ENCODE data around the gene SPEM1.

Gene SPEM1

DNA sequence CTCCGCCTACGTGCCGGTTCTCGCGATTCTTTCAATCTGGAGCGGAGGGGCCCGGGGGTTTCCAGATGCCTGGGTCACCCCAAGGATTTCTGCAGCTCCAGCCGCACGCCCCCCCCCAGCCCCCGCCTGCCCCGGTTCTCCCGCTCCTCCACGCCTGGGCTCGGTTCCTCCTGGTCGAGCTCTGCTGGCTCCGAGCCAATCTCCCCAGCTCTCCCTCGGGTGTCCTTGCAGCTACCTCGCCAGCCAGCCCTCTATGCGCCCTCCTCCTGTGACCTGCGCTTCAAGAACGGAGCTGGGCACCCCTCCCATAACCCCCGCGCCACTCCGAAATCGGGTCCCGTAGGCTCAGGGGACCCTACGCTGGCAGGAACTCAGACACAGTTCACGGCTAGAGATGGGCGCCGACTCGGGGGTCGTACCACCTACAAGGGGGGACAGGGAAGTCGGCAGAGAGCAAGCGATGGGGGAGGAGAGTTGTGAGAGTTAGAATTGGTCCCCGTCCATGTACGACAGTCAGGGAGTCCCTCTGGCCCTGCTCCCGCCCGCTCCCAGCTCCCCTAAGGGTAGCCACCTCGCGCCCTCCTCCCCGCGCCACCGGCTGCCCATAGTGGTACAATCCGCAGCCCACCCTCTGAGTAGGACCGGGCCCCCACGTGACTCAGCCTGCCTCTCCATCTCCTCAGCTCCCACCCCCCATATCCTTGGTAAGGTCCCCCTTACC is 20.1 kb downstream of the SPEM1 start:
- DNase-seq (ENCODE audit: low read depth in 3 of 3), result peak in 1 of 3 experiments; percentile 52

DNA sequence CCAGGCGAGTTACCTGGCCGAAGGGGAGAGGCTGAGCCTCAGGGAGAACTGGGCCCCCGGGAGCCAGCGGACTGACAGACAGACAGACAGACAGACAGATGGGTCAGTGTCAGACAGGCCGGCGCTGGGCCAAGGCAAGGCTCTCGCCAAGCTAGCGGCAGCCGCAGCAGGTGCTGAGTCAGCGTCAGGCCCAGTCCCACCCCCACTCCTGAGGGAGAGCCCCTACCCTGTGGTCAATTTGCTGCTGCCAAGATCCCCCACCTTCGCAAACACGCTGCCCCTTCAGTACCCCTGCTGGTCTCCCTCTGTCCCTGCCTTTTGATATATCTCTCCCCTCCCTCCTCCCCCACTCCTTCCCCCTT is 20.7 kb downstream of the SPEM1 start:
- DNase-seq (ENCODE audit: low read depth in 3 of 3), result no peak

DNA sequence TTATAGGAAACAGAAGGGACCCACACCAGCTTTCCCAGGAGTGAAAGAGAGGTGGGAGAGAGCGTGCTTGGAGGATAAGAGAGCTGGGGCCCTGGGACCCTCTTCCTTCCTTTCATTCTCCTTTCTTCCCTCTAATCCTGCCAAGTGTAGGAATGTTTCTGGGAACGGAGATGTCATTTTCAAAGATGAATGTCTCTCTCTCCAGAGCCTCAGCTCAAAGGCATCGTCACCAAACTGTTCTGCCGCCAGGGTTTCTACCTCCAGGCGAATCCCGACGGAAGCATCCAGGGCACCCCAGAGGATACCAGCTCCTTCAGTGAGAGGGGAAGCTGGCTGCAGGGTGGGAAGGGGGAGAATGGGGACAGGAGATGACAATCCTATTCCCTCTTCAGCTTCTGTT is 21.1 kb downstream of the SPEM1 start:
- DNase-seq (ENCODE audit: low read depth in 3 of 3), result no peak

DNA sequence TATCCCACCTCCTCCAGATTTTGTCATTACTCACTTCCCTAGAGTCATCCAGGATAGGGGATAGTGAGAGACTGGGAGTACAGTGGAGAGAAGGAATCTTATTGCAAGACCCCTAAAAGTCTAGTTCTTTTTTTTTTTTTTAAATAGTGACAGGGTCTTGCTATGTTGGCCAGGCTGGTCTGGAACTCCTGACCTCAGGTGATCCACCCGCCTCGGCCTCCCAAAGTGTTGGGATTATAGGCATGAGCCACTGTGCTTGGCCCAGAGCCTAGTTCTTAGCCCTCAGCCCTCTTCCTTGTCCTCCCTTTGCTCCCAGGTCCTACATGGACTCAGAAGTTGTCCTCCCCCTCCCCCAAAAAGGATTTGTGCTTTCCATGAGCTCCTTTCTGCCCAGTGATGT is 22.0 kb downstream of the SPEM1 start:
- no peak for DNase-seq (ENCODE audit: low read depth in 3 of 3)

DNA sequence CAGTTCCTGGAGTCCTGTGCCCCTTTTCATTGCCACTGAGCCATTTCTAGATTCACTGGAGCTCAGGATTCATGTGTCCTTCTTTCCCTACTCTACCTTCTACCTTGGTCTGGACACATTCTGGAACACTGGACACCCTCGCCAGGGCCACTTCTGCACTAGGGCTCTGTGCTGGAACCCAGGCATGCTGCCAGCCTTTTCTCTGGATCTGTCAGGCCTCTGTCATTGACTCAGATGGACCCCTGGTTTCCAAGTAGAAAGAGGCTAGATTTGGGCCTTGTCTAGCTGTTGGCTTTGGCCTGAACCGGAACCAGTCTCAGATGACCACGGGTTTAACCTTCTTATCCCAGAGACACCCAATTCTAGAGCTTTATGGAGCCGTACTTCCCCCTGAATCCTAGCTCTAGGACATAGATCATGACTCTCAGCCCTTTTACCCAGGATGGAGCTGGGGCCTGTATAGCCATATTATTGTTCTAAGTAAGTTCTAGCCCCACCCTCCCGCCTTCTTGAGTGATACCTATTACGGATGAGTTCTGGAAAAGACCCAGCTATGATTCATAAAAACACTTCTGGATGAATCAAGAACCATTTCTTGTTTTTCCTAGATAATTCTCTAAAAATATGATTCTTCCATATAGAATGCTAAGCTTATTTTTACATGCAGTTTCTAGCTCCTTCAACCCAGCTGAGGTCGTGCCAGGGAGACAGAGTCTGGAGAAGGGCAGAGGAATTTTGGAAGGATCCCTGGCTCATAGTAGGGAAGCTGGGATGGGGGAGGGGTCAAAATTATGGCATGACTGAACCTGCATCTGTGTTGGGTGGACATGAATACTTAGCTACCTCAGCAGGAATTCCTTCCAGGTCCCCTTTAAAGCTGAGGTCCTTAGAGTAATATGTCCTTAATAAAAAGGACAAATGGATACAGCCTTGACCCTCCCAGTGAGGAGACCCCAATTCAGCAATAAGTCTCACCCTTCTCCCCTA is 23.7 kb downstream of the SPEM1 start:
- no peak for DNase-seq (ENCODE audit: low read depth in 3 of 3)

DNA sequence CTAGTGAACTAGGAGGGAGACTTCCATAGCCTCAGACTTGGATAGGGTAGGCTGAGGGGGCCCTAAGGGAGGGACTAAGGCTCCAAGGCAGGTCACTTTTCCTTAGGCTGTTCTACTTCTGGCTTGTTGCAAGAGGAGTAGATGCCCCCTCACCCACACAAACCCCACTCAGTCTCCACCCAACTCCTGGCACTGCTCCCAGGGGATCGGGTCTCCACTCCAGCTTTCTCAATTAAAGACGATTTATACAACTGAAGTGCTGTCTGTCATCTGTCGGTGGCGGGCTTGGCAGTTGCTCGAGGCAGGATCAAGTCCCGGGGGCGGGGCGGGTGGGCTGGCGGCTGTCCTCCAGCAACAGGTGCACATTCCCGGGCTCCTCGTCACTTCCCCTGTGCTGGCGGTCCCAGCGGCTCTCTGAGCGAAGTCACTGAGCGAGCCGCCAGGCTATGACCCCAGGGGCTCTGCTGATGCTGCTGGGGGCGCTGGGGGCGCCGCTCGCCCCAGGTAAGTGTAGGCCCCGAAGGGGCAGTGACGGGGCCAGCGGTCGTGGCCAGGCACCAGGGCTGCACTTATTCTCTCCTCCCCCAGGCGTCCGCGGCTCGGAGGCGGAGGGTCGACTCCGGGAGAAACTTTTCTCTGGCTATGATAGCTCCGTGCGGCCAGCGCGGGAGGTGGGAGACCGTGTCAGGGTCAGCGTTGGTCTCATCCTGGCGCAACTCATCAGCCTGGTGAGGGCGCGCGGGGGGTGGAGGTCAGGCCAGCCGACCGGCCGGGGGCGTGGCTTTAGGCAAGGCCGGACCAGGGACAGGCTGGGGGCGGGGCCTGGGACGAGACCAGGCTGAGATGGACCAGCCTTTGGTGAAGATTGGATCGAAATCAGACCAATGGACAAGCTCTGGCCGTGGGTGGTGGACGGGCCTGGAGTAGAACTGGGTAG is 24.8 kb downstream of the SPEM1 start, which contains the start of gene CHRNB1:
Gene CHRNB1 (plus strand): TSS at position 380 of the 937 bp plus-strand sequence. CDS start 67 bp downstream, at position 447.
- DNase-seq (ENCODE audit: low read depth in 3 of 3), result no peak

DNA sequence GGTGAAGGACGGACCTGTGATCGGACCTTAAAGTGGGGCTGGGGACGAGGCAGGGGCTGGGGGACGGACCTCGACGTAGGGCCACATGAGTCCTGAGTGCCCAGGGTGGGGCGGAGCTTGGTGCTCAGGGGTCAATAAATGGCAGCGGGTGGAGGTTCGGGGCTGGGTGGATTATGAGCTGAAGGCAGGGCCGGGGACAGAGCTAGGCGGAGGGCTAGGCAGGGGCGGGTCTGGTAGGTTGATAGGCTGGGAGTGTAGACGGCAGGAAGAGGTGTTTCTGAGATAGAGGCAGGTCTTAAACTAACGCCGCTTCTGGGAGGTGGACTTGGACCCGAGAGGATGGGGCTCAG is 25.5 kb downstream of the SPEM1 start:
- DNase-seq (ENCODE audit: low read depth in 3 of 3), result no peak

DNA sequence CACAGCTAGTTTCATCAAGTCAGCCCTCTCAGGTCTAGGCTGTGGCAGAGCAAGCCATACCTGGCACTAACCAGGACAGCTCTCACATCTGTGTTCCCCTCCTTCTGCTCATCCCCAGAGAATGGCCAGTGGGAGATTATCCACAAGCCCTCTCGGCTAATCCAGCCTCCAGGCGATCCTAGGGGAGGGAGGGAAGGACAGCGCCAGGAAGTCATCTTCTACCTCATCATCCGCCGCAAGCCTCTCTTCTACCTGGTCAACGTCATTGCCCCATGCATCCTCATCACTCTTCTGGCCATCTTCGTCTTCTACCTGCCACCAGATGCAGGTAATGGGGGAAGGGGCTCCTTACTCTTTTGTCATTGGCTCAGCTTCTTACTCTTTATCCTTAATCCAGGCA is 28.3 kb downstream of the SPEM1 start:
- DNase-seq (ENCODE audit: low read depth in 3 of 3), result no peak

DNA sequence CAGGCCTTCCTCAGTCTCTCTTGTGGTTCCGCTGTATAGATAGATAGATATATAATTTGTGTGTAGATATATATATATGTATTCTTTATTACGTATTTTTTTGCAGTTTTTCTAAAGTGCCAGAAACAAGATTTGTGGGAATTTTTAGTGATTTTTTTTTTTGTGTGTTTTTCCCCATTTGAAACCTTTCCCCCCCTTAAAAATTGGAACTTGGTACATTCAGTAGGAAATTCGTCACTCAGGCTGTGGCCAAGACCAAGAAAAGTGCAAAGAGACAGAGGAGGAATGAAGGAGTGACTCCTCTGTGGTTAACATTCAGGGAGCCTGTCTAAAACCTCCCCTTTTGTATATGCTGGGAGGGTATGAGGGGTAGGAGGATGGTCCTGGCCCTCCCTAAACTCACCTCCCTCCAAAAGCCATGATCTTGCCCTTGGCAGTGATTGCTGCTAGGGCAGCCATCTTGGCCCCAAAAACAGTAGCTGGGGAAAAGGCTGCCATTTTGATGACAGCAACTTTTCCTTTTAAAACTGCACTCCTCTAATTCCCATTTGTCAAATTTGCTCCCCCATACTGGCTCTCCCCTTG is 39.9 kb downstream of the SPEM1 start:
- DNase-seq (ENCODE audit: low read depth in 3 of 3), result no peak

DNA sequence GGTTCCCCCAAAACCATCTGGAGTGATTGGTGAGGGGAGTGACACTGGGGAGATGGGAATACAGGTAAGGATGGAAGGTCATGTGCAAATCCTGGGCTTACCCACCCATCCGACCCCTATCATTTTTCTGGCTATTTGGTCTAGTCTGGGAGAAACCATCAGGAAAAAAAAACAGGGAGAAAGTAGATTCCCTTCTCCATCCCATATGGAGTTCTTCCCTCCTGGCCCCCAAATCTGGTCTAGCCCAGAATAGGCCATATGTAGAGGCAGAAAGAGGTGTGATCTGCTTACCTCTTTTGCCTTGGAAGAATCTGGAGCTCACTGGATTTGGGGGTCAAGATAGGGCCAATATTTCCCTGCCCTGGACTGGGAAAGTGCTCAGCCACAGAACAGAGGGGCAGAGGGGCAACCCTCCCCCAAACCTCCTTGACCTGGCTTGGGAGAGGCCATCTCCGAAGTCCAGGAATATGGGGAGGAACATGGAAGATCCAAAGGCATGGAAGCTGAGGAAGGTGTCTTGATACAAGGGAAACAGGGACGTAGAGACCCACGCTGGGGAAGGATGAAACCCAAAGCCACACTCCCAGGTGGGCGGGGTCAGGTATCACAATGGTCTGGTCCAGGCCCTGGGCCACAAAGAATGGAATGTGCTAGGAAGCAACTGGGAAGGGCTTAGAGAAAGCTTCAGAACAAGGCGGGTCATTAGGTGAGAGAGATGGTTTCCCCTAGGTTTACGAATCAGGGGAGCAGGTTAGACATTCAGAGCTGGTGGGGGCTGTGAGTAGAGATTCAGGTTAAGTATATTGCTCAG is 40.9 kb downstream of the SPEM1 start:
- no peak for DNase-seq (ENCODE audit: low read depth in 3 of 3)

DNA sequence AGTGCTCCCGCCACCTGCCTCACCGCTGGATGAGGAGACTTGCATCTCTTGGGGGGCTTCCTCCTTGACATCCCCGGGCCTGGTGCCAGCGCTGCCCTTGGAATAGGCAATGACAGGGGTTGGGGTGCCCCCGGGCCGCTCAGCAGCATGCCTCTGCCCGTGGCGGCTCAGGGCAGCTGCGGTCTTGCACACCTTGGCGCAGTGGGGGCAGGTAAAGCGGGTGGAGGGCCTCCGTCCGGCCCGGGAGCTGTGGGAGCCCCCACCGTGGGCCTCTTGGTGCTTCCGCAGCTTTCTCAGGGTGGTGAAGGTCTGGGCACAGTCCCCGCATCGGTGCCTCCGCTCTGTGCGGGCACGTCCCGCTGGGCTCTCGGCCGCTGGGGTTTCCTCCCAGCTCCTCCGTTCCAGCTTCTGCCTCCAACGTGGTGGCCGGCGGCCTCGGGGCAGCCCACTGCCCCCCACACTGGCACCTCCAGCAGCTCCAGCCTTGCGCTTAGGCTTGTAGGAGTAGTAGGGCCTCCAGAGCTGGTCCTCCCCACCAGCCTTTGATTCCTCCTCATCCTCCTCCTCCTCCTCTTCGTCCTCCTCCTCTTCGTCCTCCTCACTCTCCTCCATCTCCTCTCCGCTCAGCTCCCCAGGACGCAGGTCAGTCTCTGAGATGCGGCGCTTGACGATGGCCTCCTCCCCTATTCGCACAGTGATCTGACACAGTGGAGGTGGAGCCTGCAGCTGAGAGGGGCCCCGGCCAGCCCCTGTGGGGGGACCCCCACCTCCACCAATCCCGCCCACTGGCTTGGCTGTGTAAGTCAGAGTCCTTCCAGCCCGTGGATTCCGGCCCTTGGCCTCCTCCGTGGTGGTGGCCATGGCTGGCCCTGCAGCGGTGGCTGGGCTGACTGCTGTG is 42.6 kb downstream of the SPEM1 start:
- no peak for DNase-seq (ENCODE audit: low read depth in 3 of 3)

DNA sequence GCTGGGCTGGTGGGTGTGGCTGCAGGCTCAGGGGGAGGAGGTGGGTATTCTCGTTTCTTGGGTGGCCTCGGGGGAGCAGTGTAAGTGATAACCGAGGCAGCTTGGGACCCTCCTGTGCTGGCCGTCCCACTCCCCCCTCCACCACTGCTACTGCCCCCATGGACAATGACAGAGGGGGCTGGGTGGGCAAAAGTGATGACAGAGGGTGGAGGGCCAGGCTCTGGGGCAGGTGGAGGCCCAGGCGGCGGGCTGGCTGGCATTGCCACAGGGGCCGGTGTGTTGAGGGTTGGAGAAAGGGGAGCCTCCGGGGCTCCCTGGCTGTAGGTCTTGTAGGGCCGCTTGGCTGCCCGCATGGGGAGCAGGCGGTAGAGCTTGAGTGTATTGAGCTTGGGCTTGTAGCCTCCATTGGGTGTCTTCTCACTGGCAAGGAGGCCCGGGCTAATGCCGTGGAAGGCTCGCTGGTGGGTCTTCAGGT is 43.3 kb downstream of the SPEM1 start:
- DNase-seq (ENCODE audit: low read depth in 3 of 3), result no peak

DNA sequence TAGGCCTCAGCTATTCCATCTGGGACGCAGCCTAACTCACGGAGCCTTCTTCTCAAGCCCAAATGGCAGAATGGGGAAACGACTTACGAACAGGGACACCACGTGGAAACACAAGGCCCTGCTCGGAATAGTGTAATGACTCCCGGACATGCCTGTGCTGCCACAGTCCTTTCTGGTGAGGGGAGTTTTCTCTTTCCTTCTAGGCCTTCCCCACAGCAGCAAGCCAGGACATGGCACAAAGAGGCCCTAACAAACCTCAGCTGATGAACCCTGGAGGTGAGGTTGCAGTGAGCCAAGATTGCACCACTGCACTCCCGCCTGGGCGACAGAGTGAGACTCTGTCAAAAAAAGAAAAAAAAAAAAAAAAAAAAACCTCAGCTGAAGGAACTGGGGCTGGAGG is 44.0 kb downstream of the SPEM1 start:
- DNase-seq (ENCODE audit: low read depth in 3 of 3), result no peak

DNA sequence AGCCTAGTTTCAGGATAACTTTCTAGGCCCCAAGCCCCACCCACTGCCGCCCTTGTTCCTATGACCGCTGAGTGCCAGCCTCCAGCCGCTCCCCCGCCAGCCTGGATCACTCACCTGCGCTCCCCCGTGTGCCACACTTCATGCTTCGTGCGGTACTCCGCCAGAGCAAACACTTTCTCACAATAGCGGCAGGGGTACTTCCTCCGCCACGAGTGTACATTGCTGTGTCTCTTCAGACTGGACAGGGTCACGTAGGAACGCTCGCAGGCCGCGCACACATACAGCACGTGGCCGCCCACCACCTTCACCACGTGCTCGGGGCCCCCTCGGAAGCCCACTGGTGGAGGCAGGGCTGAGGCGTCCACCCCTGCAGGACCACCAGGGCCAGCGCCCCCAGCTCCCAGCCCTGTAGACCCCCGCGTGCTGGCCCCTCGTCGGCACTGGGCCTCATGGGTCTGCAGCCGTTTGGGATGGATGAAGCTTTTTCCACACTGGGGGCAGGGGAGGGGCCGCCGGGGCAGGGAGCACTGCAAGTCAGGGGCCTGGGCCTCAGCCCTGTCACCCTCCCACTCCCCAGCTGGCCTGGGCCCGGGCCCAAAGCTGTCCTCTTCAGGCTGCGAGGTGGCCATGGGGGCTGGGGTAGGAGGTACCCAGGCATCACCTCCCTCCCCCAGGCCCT is 45.6 kb downstream of the SPEM1 start:
- DNase-seq (ENCODE audit: low read depth in 3 of 3), result no peak

DNA sequence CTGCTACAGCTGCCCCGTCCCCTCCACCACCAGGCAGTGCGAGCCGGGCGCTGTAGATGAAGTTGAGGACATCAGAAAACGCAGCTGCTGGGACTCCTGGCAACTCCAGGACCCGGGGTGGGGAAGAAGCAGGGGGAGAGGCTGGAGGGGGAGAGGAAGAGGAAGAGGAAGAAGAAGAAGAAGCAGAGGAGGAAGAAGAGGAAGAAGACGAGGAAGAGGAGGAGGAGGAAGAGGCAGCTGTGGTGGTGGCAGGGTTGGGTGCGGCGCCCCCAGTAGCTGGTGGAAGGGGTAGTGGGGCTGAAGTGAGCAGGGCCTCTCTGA is 46.2 kb downstream of the SPEM1 start:
- DNase-seq (ENCODE audit: low read depth in 3 of 3), result no peak

DNA sequence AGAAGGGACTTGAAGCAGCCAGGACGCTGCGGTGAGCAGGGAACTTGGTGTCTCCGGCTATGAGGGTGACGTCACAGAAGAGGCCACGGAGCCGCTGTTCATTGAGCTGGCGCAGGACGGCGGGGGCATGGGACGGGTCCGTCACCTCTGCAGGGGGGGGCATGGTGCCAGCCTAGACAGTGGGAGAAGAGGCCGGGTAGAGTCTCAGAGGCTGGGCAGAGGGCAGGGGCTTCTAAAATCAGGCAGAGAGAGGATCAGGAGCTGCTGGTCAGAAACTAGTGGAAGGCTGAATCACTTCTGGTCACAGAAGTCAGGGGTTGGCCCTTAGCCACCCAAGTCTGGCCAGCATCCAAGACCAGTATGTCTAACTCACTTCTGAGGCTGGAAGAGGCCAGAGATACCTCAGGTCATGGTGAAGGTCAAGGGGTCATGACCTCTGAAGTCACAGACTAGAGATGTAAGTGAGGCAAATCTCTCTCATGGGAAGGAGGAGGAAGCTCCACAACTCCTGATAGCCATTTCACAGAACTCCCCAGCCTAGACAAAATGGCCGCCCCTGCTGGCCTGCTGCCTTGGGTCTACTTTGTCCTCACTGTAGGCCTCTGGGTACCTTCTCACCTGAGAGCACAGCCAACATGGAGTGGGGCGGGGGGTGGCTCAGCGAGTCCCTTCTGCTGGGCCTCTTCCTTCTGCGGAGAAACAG is 46.7 kb downstream of the SPEM1 start:
- no peak for DNase-seq (ENCODE audit: low read depth in 3 of 3)

DNA sequence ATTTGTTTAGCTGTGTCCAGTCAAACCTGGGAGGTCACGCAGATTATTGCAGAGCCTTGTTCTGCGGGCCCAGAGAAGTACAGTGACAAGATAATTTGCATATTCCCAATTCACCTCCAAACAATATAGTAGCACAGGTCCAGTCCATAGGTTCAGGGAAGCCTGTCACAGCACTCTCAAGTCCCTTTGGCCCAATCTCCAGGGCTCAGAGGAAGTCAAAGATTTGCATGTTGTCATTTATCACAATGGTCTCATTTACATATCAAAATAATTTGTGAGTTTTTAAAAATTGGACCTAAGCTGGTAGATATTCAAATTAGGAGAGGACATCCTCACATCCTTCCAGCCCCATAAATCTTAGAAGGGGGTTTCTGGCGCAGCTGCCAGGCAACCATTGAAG is 47.4 kb downstream of the SPEM1 start:
- DNase-seq (ENCODE audit: low read depth in 3 of 3), result no peak

DNA sequence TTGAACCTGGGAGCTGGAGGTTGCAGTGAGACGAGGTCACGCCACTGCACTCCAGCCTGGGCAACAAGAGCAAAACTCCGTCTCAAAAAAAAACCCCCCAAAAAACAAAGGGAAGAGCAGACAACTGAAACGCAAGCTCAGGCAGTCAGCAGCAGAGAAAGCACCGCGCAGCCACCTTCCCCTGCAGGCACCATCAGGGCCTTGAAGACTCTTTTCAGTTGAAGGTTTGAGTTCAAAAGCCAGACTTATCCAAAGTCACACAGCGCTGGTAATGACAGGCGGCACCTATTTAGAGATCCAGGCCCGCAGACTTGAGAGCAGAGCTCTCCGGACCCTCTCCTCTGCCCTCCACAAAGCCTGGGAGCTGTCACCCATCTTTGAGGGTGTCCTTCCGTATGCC is 48.2 kb downstream of the SPEM1 start:
- no peak for DNase-seq (ENCODE audit: low read depth in 3 of 3)

Data from stimulated activated CD4-positive, alpha-beta T cell treated with anti-CD3 and anti-CD28 coated beads, TNF-alpha, amount 100 ng/mL, for 24 hours (primary cell).